ENCODE data around the gene SORCS3.
A peak's percentile ranks its signal among the peaks of the same experiment; 100 is the strongest.

Gene SORCS3

DNA sequence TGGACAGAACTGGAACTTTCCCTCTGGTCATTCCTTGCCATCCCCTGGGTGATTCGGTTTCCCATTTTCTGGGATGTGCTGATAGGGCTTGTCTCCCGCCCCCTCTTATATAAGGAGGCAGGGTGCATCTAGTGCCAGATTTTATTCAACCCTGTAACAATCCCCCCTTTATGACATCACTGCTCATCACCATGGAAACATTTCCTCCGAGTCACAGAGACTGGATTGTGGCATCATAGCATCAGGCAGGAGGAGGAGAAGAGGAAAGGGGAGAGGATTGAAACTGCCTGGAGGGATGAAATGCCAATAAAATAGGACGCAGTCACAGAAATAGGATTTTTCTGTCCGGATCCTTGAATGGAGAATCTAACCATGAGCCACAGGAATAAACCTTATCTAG is 25.0 kb downstream of the SORCS3 start:
- no peak overlapping the region for H3K9ac ChIP-seq (ENCODE audit: low read length)
- H3K9me3 ChIP-seq (ENCODE audit: control insufficient read depth, insufficient read depth, low read depth, low read length): no peaks in the 10 kb centered on the region
- no peaks in the 10 kb centered on the region for H3K36me3 ChIP-seq (ENCODE audit: control insufficient read depth, insufficient read depth, low read length)
- peaks cover 21% of the 10 kb centered on the region; the same call in 1 of the 2 replicates for H3K27me3 ChIP-seq (ENCODE audit: control insufficient read depth, insufficient read depth, low read length)
- no peak overlapping the region for H3K27ac ChIP-seq (ENCODE audit: low read depth, low read length)
- H3K4me3 ChIP-seq (ENCODE audit: low read depth, low read length): no peak overlapping the region
- H3K4me1 ChIP-seq (ENCODE audit: control insufficient read depth, insufficient read depth, low read length): no peaks in the 10 kb centered on the region

GRCh38 chr10:104676874-104677273 is 35.8 kb downstream of the SORCS3 start:
- Histone ChIP-seq H3K9me3 (ENCODE audit: control insufficient read depth, insufficient read depth, low read depth, low read length) (no peaks in the 10 kb centered on the region), H3K9ac (ENCODE audit: low read length) (no peak overlapping the region), H3K36me3 (ENCODE audit: control insufficient read depth, insufficient read depth, low read length) (no peaks in the 10 kb centered on the region), H3K27ac (ENCODE audit: low read depth, low read length) (no peak overlapping the region), H3K4me3 (ENCODE audit: low read depth, low read length) (no peak overlapping the region), H3K27me3 (ENCODE audit: control insufficient read depth, insufficient read depth, low read length) (peaks cover 15% of the 10 kb centered on the region), H3K4me1 (ENCODE audit: control insufficient read depth, insufficient read depth, low read length) (no peaks in the 10 kb centered on the region)

GRCh38 chr10:104678658-104679057 is 37.6 kb downstream of the SORCS3 start:
- H3K27ac ChIP-seq (ENCODE audit: low read depth, low read length): no peak overlapping the region
- H3K9me3 ChIP-seq (ENCODE audit: control insufficient read depth, insufficient read depth, low read depth, low read length): no peaks in the 10 kb centered on the region
- H3K4me1 ChIP-seq (ENCODE audit: control insufficient read depth, insufficient read depth, low read length): no peaks in the 10 kb centered on the region
- no peak overlapping the region for H3K4me3 ChIP-seq (ENCODE audit: low read depth, low read length)
- no peak overlapping the region for H3K9ac ChIP-seq (ENCODE audit: low read length)
- H3K27me3 ChIP-seq (ENCODE audit: control insufficient read depth, insufficient read depth, low read length): peaks cover 28% of the 10 kb centered on the region
- no peaks in the 10 kb centered on the region for H3K36me3 ChIP-seq (ENCODE audit: control insufficient read depth, insufficient read depth, low read length)

- Histone ChIP-seq H3K4me1 (ENCODE audit: control insufficient read depth, insufficient read depth, low read length) (no peaks in the 10 kb centered on the region), H3K36me3 (ENCODE audit: control insufficient read depth, insufficient read depth, low read length) (no peaks in the 10 kb centered on the region), H3K4me3 (ENCODE audit: low read depth, low read length) (peak overlapping the region; percentile 64), H3K9ac (ENCODE audit: low read length) (peak overlapping the region; percentile 5), H3K9me3 (ENCODE audit: control insufficient read depth, insufficient read depth, low read depth, low read length) (no peaks in the 10 kb centered on the region), H3K27me3 (ENCODE audit: control insufficient read depth, insufficient read depth, low read length) (peaks cover 35% of the 10 kb centered on the region), H3K27ac (ENCODE audit: low read depth, low read length) (no peak overlapping the region)
Measured at GRCh38 chr10:104680467-104681401, 39.6 kb downstream of the SORCS3 start.

DNA sequence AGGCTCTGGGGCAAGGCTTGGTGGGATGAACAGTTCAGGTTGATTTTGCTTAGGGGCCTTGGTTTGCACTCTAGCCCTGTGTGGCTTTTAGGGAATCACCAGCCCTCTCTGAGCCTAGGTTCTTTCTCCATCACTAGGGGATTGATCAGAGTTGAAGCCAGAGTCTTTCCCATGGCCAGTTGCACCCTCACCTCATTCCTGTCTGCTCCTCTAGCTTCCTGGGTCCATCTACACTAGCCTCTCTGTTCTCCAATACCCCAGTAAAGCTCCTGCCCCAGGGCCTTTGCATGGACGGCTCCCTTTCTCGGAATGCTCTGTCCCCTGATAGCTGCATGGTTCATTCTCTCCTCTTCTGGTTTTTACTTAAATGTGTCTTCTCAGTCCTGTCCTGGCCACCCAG is 40.4 kb downstream of the SORCS3 start:
- no peaks in the 10 kb centered on the region for H3K9me3 ChIP-seq (ENCODE audit: control insufficient read depth, insufficient read depth, low read depth, low read length)
- no peaks in the 10 kb centered on the region for H3K36me3 ChIP-seq (ENCODE audit: control insufficient read depth, insufficient read depth, low read length)
- no peak overlapping the region for H3K27ac ChIP-seq (ENCODE audit: low read depth, low read length)
- no peaks in the 10 kb centered on the region for H3K4me1 ChIP-seq (ENCODE audit: control insufficient read depth, insufficient read depth, low read length)
- peaks cover 39% of the 10 kb centered on the region for H3K27me3 ChIP-seq (ENCODE audit: control insufficient read depth, insufficient read depth, low read length)
- peak overlapping the region; percentile 5 for H3K9ac ChIP-seq (ENCODE audit: low read length)
- peak overlapping the region; percentile 64 for H3K4me3 ChIP-seq (ENCODE audit: low read depth, low read length)

DNA sequence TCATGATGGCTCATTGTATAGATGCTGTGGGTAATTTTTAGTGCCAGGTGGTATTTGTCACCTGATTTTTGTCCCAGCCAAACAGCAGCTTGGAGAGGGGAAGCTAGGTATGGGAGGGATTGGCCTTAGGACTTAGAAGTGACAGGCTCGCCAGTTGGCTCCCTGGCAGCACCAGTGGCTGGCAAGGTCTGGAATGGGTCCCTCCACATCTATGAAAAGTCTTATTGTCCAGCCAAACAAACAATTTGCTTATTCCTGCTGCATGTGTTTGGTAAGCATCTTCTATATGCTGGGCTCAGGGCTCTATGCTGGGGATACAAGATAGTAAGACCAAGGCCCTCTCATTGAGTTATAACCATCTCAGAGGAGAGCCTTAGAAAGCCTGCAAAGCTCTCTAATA is 42.5 kb downstream of the SORCS3 start:
- Histone ChIP-seq H3K27me3 (ENCODE audit: control insufficient read depth, insufficient read depth, low read length) (peaks cover 54% of the 10 kb centered on the region), H3K9me3 (ENCODE audit: control insufficient read depth, insufficient read depth, low read depth, low read length) (no peaks in the 10 kb centered on the region), H3K36me3 (ENCODE audit: control insufficient read depth, insufficient read depth, low read length) (no peaks in the 10 kb centered on the region), H3K9ac (ENCODE audit: low read length) (no peak overlapping the region), H3K4me1 (ENCODE audit: control insufficient read depth, insufficient read depth, low read length) (no peaks in the 10 kb centered on the region), H3K4me3 (ENCODE audit: low read depth, low read length) (no peak overlapping the region), H3K27ac (ENCODE audit: low read depth, low read length) (no peak overlapping the region)

DNA sequence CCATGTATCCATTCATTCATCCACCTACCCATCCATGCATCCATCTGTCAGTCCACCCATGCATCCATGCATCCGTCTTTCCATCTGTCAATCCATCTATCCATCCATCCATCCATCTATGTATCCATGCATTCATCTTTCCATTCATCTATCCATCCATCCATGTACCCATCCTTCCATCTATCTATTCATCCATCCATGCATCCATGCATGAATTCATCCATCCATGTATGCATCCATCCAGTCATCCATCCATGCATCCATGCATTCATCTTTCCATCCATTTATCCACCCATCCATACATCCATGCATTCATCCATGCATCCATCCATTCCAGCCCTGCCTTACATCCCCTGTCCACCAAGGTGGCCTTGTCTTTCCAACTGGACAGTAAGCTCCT is 45.7 kb downstream of the SORCS3 start:
- no peak overlapping the region for H3K9ac ChIP-seq (ENCODE audit: low read length)
- H3K36me3 ChIP-seq (ENCODE audit: control insufficient read depth, insufficient read depth, low read length): no peaks in the 10 kb centered on the region
- no peaks in the 10 kb centered on the region for H3K4me1 ChIP-seq (ENCODE audit: control insufficient read depth, insufficient read depth, low read length)
- H3K4me3 ChIP-seq (ENCODE audit: low read depth, low read length): no peak overlapping the region
- peaks cover 46% of the 10 kb centered on the region for H3K27me3 ChIP-seq (ENCODE audit: control insufficient read depth, insufficient read depth, low read length)
- H3K9me3 ChIP-seq (ENCODE audit: control insufficient read depth, insufficient read depth, low read depth, low read length): no peaks in the 10 kb centered on the region
- no peak overlapping the region for H3K27ac ChIP-seq (ENCODE audit: low read depth, low read length)

DNA sequence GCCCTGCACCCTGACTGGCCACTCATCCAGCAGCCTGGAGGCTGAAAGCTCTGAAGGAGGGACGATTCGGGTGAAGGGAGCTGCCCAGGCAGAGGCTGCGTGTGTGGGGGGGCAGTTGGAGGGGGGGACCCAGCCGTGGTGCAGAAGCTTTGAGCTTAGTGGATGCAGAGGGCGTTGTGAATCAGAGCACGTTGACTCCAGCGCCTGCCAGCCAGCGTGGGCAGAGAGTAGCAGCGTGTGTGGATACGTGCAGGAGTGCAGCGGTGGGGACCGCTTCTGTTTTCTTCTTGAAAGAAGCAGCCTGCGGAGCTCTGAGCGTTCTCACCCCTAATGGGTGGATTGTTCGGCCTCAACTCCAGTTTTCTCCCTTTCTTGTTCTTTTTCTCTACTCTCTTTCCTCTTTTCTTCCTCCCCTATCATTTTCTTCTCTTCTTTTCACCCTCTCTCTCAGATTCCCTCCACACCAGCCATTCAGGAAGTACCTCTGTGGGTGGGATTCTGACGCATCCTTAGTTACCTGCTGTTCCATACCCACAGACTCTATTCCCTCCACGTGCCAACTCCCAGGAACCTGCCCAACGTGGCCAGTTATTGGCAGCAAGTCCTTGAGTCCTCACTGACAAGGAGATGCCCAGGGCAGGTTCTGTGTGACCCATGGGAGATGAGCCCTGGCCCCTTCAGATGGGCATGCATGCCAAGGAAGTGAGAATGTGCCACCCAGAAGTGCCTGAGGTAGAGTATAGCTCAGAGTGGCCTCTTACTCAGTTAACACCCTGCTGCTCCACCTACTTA is 47.4 kb downstream of the SORCS3 start:
- H3K9me3 ChIP-seq (ENCODE audit: control insufficient read depth, insufficient read depth, low read depth, low read length): no peaks in the 10 kb centered on the region
- H3K36me3 ChIP-seq (ENCODE audit: control insufficient read depth, insufficient read depth, low read length): no peaks in the 10 kb centered on the region
- H3K27me3 ChIP-seq (ENCODE audit: control insufficient read depth, insufficient read depth, low read length): peaks cover 34% of the 10 kb centered on the region
- no peak overlapping the region for H3K27ac ChIP-seq (ENCODE audit: low read depth, low read length)
- no peak overlapping the region for H3K9ac ChIP-seq (ENCODE audit: low read length)
- H3K4me1 ChIP-seq (ENCODE audit: control insufficient read depth, insufficient read depth, low read length): no peaks in the 10 kb centered on the region
- H3K4me3 ChIP-seq (ENCODE audit: low read depth, low read length): no peak overlapping the region

DNA sequence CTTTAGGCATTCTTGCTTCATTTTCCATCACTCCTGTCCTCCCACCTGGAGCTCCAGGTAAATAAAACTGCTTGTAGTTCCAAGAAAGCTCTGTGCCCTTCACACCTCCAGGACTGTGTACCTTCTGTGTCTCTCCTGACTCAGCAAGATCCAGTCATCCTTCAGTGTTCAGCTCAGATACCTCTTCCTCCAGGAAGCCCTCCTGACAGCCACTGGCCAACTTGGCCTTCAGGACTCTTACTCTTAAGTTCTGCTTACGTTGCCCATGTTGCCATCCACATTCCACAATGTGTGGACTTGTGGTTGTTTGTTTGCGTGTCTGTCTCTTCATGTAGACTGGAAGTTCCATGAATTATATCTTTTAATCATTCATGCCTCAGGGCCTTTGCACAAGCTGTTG is 48.0 kb downstream of the SORCS3 start:
- Histone ChIP-seq H3K4me1 (ENCODE audit: control insufficient read depth, insufficient read depth, low read length) (no peaks in the 10 kb centered on the region), H3K27ac (ENCODE audit: low read depth, low read length) (no peak overlapping the region), H3K36me3 (ENCODE audit: control insufficient read depth, insufficient read depth, low read length) (no peaks in the 10 kb centered on the region), H3K9me3 (ENCODE audit: control insufficient read depth, insufficient read depth, low read depth, low read length) (no peaks in the 10 kb centered on the region), H3K27me3 (ENCODE audit: control insufficient read depth, insufficient read depth, low read length) (peaks cover 35% of the 10 kb centered on the region), H3K4me3 (ENCODE audit: low read depth, low read length) (no peak overlapping the region), H3K9ac (ENCODE audit: low read length) (no peak overlapping the region)

DNA sequence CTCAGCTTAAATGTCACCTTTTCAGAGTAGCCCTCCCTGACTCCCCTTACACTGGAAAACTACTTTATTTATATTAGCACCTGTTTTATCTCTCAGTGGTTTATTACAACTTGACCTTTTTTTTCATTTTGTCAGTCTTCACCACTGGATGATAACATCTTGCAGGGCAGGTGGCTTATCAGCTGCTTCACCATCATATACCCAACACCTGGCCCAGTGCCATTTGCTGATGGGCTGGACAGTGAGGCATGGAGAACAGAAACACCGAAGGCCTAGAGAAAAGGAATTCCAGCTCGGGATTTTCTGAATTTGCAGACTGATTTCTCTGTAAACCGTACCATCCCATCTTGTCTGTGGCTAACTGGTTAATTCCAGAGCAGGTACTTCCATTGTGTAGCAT is 48.5 kb downstream of the SORCS3 start:
- H3K27ac ChIP-seq (ENCODE audit: low read depth, low read length): no peak overlapping the region
- no peak overlapping the region for H3K9ac ChIP-seq (ENCODE audit: low read length)
- H3K36me3 ChIP-seq (ENCODE audit: control insufficient read depth, insufficient read depth, low read length): no peaks in the 10 kb centered on the region
- no peak overlapping the region for H3K4me3 ChIP-seq (ENCODE audit: low read depth, low read length)
- peaks cover 39% of the 10 kb centered on the region for H3K27me3 ChIP-seq (ENCODE audit: control insufficient read depth, insufficient read depth, low read length)
- H3K4me1 ChIP-seq (ENCODE audit: control insufficient read depth, insufficient read depth, low read length): no peaks in the 10 kb centered on the region
- no peaks in the 10 kb centered on the region for H3K9me3 ChIP-seq (ENCODE audit: control insufficient read depth, insufficient read depth, low read depth, low read length)

DNA sequence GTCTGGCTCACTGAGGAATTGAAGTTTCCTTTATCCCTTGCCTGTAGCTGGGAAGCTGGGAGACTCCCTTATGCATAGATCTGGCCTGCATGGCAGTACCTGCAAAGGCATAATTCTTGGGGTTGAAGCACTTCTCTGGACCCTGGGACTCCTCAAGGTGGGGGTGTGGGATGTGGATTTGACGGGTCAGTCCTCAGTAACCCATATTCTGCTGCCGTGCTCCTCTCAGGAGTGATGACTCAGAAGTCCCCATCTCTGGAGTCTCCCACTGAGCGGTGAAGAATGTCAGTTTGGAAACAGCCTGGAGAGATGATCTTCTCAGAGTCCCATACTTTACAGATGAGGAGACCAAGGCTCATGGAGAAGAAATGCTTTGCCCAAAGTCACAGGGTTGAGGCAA is 49.0 kb downstream of the SORCS3 start:
- Histone ChIP-seq H3K4me1 (ENCODE audit: control insufficient read depth, insufficient read depth, low read length) (no peaks in the 10 kb centered on the region), H3K9me3 (ENCODE audit: control insufficient read depth, insufficient read depth, low read depth, low read length) (no peaks in the 10 kb centered on the region), H3K27ac (ENCODE audit: low read depth, low read length) (no peak overlapping the region), H3K4me3 (ENCODE audit: low read depth, low read length) (no peak overlapping the region), H3K36me3 (ENCODE audit: control insufficient read depth, insufficient read depth, low read length) (no peaks in the 10 kb centered on the region), H3K9ac (ENCODE audit: low read length) (no peak overlapping the region), H3K27me3 (ENCODE audit: control insufficient read depth, insufficient read depth, low read length) (peaks cover 37% of the 10 kb centered on the region)
